NCI-H345 treated with DMSO at 0.1 percent for 48 hours (cell line): ENCODE results near the gene OR1L1.

Source experiments
- DNase-seq: peaks from one replicate; lab custom pipeline; 2025; ENCODE audit not compliant: unreplicated experiment; lab: John Stamatoyannopoulos, UW

The OR1L1 gene

GRCh38 chr9:122661416-122661815 is at the start of gene OR1L1:
OR1L1 (plus strand) TSS chr9:122661716; CDS start chr9:122661716, 0 bp downstream.
- DNase-seq = no peak

GRCh38 chr9:122614362-122614761 is 47.2 kb upstream of the OR1L1 start, which contains the start of gene OR1Q1:
OR1Q1 (plus strand) TSS chr9:122614738; CDS start chr9:122614738, 0 bp downstream.
- no peak for DNase-seq

GRCh38 chr9:122619996-122620395 is 41.5 kb upstream of the OR1L1 start:
- no peak for DNase-seq

- DNase-seq = no peak
These were observed 19.3 kb upstream of the OR1L1 start for GRCh38 chr9:122642226-122642625.

- no peak for DNase-seq
These were observed 5.1 kb upstream of the OR1L1 start for GRCh38 chr9:122656378-122656777.

GRCh38 chr9:122657527-122657926 is 4.0 kb upstream of the OR1L1 start, which contains the start of gene OR1B1:
OR1B1 (minus strand) TSS chr9:122657627.
- DNase-seq = no peak

GRCh38 chr9:122672481-122672880 is 11.0 kb downstream of the OR1L1 start:
- DNase-seq = no peak

- DNase-seq = no peak
These were observed 23.3 kb downstream of the OR1L1 start for GRCh38 chr9:122684851-122685250.

- no peak for DNase-seq
These were observed 34.2 kb downstream of the OR1L1 start for GRCh38 chr9:122695696-122696095.
